ENCODE measurements around the gene FAM83B. TPM values are rescaled to one million over a fixed set of nuclear protein-coding genes. Genes with fewer than 3 reads are reported as not detected.

FAM83B gene
- total RNA-seq, 4 donors from 2014 or later: 57.8 to 88.9 (median 59.8) TPM

DNA sequence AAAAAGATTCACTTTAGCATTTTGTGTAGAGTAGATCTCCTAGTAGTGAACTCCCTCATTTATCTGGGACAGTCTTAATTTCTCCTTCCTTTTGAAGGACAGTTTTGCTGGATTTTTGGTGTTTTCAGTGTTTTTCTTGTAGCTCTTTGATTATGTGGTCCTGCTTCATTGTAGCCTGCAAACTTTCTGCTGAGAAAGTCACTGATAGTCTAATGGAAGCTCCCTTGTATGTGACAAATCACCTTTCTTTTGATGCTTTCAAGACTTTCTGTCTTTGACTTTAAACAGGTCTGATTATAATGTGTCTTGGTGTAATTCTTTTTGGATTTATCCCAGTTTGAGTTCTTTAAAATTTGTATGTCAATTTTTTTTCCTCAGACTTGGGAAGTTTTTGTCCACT, 86.1 kb downstream of the FAM83B start:
- TF ChIP-seq, protein P1, sequence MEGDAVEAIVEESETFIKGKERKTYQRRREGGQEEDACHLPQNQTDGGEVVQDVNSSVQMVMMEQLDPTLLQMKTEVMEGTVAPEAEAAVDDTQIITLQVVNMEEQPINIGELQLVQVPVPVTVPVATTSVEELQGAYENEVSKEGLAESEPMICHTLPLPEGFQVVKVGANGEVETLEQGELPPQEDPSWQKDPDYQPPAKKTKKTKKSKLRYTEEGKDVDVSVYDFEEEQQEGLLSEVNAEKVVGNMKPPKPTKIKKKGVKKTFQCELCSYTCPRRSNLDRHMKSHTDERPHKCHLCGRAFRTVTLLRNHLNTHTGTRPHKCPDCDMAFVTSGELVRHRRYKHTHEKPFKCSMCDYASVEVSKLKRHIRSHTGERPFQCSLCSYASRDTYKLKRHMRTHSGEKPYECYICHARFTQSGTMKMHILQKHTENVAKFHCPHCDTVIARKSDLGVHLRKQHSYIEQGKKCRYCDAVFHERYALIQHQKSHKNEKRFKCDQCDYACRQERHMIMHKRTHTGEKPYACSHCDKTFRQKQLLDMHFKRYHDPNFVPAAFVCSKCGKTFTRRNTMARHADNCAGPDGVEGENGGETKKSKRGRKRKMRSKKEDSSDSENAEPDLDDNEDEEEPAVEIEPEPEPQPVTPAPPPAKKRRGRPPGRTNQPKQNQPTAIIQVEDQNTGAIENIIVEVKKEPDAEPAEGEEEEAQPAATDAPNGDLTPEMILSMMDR (IDR thresholded peaks at IDR 0.05): no peak
- no peak for TF ChIP-seq POLR2A (IDR thresholded peaks at IDR 0.05)
- H3K36me3 ChIP-seq: peaks cover 0 to 29% (median 0%) of the 10 kb centered on the region in 3 donors
- peaks cover 0 to 14% (median 4%) of the 10 kb centered on the region in 3 donors for H3K9me3 ChIP-seq
- no peak overlapping the region for H3K27ac ChIP-seq
- H3K4me3 ChIP-seq: no peak overlapping the region
- H3K27me3 ChIP-seq: no peaks in the 10 kb centered on the region
- intact Hi-C loops (cut with DNase I): no loop called here
- peaks cover 0 to 13% (median 0%) of the 10 kb centered on the region in 3 donors for H3K4me1 ChIP-seq
- no peak for DNase-seq

DNA sequence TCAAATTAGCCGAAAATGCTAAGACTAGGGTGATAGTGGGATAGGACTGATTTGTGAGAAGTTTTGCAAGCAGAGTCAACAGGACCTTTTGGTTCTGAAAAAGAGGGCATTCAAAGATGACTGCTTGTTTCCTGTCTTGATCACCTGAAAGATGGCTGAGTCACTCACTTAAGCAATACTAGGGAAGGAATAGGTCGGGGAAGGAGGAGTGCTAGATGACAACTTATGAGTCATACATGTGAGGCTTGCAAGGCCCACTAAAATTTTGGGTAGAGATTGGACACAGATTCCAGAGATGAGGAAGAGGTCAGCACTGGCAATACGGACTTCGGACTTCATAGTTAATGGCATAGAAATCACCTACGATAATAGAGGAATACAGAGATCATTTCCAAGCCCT, 89.2 kb downstream of the FAM83B start:
- TF ChIP-seq, protein P1 (IDR thresholded peaks at IDR 0.05): no peak
- no peak for TF ChIP-seq POLR2A (IDR thresholded peaks at IDR 0.05)
- peaks cover 0 to 42% (median 0%) of the 10 kb centered on the region in 3 donors for H3K36me3 ChIP-seq
- no peaks in the 10 kb centered on the region for H3K27me3 ChIP-seq
- H3K9me3 ChIP-seq: peaks cover 0 to 14% (median 4%) of the 10 kb centered on the region in 3 donors
- no peak overlapping the region for H3K4me3 ChIP-seq
- no peak for DNase-seq
- intact Hi-C loops (cut with DNase I): no loop called here
- 51 to 54% methylated on average over 5 of the region's 5 CpGs for WGBS, 2 donors
- peaks cover 0 to 13% (median 0%) of the 10 kb centered on the region in 3 donors for H3K4me1 ChIP-seq
- H3K27ac ChIP-seq: peak overlapping the region; percentile 36 to 78 (median 69)

DNA sequence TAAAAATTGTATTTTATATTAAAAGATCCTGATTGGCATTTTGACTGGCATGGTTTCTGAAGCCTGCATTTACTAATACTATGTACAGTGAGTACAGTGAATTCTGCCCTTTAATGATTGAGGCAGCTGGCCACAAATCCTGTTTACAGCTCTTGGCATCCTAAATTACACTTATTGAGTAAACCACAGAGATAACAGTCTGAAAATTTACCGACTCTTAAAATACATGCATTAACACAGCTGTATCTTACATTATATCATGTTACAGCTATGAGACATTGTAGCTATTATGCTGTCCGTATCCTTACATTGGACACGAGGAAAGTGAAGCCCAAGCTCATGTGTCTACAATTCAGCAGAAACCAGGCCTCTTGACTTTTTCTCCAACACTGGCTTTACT, 90.8 kb downstream of the FAM83B start:
- DNase-seq: no peak
- Histone ChIP-seq H3K36me3 (peaks cover 0 to 45% (median 0%) of the 10 kb centered on the region in 3 donors), H3K9me3 (peaks cover 0 to 7% (median 0%) of the 10 kb centered on the region in 3 donors), H3K4me1 (peaks cover 0 to 13% (median 0%) of the 10 kb centered on the region in 3 donors), H3K27ac (no peak overlapping the region), H3K27me3 (no peaks in the 10 kb centered on the region), H3K4me3 (no peak overlapping the region)
- TF ChIP-seq, protein P1 (IDR thresholded peaks at IDR 0.05): no peak
- no peak for TF ChIP-seq POLR2A (IDR thresholded peaks at IDR 0.05)
- 89 to 90% methylated on average over 3 of the region's 3 CpGs for WGBS, 2 donors
- intact Hi-C loops (cut with DNase I): no loop called here

DNA sequence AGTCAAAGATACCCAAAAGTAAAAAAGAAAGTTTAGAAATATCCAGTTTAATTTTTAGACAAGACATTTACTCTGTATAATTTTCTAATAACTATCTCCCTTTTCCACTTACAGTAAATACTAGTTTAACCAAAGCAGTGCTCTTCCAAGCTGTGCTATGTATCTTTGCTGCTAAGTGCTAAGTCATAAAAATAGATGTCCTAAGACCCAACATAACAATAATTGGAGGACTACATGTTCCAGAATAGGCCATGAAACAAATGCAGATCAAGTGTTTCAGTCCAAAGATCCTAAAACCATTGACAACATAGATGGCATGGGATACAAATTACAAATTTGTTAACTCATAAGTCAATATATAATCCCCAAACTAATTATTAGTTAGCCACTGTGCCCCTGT, 111.1 kb downstream of the FAM83B start:
- Histone ChIP-seq H3K27ac (no peak overlapping the region), H3K4me3 (no peak overlapping the region), H3K36me3 (no peaks in the 10 kb centered on the region), H3K4me1 (no peaks in the 10 kb centered on the region), H3K27me3 (no peaks in the 10 kb centered on the region), H3K9me3 (no peaks in the 10 kb centered on the region)
- DNase-seq: no peak
- intact Hi-C loops (cut with DNase I): no loop called here
- TF ChIP-seq, protein P1 (IDR thresholded peaks at IDR 0.05): no peak
- TF ChIP-seq POLR2A (IDR thresholded peaks at IDR 0.05): no peak

DNA sequence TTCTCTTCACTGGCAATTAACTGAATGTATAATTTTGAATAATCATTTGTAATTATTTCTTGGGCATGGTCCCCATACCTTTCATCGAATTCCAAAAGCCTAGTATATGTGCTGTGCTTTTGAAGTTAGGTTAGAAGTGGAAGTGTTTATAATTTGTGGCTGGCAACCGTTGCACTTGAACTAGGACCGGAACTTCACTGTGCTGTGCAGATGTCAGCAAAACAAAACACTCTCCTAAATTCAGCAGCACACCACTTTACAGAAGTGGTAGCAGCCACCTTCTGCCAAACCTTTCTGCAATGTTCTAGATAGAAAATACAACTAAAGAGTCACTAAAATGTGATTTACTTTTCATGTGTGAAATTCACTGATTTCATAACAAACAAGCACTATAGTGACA, 111.9 kb downstream of the FAM83B start:
- 37 to 66% methylated on average over 3 of the region's 3 CpGs for WGBS, 2 donors
- intact Hi-C loops (cut with DNase I): no loop called here
- Histone ChIP-seq H3K27me3 (no peaks in the 10 kb centered on the region), H3K36me3 (no peaks in the 10 kb centered on the region), H3K27ac (no peak overlapping the region), H3K9me3 (no peaks in the 10 kb centered on the region), H3K4me3 (no peak overlapping the region), H3K4me1 (no peaks in the 10 kb centered on the region)
- no peak for DNase-seq
- TF ChIP-seq, protein P1 (IDR thresholded peaks at IDR 0.05): no peak
- TF ChIP-seq POLR2A (IDR thresholded peaks at IDR 0.05): no peak

Measured in esophagus squamous epithelium (tissue), 5 donors.